HTR-8/SVneo (cell line): Measurements from ENCODE around the gene HOXA5.

Experiments
- DNase-seq: peaks from one replicate; pipeline ENCODE4 v3.0.0; 2011; ENCODE audit warnings: low spot score, mixed read lengths; ENCODE audit not compliant: insufficient read length
- FAIRE-seq: peaks from 2 replicates; lab custom pipeline; 2011; peaks lifted over from hg19 to GRCh38; lab: Jason Lieb, UNC

Gene HOXA5

GRCh38 chr7:27139334-27140125 lies 4.0 kb downstream of the HOXA5 start:
- no peak for FAIRE-seq
- DNase-seq: no peak

GRCh38 chr7:27138985-27139333 lies 4.5 kb downstream of the HOXA5 start:
- FAIRE-seq (no peak), DNase-seq (no peak)

GRCh38 chr7:27138472-27138871 lies 5.0 kb downstream of the HOXA5 start:
- no peak for FAIRE-seq
- DNase-seq: no peak

GRCh38 chr7:27137640-27138315 lies 5.7 kb downstream of the HOXA5 start:
- DNase-seq (no peak), FAIRE-seq (no peak)

- FAIRE-seq (no peak), DNase-seq (no peak)
Measured at GRCh38 chr7:27134392-27134791, 9.1 kb downstream of the HOXA5 start.

GRCh38 chr7:27133409-27134231 lies 9.9 kb downstream of the HOXA5 start:
- DNase-seq (no peak), FAIRE-seq (no peak)

GRCh38 chr7:27132978-27133377 lies 10.5 kb downstream of the HOXA5 start:
- FAIRE-seq: no peak
- DNase-seq: no peak

- DNase-seq: no peak
- no peak for FAIRE-seq
Measured at GRCh38 chr7:27132214-27132613, 11.3 kb downstream of the HOXA5 start.

GRCh38 chr7:27131390-27131819 lies 12.1 kb downstream of the HOXA5 start:
- no peak for DNase-seq
- no peak for FAIRE-seq

- peak; percentile 91 for FAIRE-seq
- DNase-seq: no peak
Measured at GRCh38 chr7:27130540-27131389, 12.7 kb downstream of the HOXA5 start, which contains the start of gene HOXA4. Gene HOXA4, minus strand, starts transcription at chr7:27130757. Its CDS starts 24 bp downstream, at chr7:27130733.

- no peak for DNase-seq
- no peak for FAIRE-seq
Measured at GRCh38 chr7:27129729-27130539, 13.5 kb downstream of the HOXA5 start.

GRCh38 chr7:27128776-27129728 lies 14.4 kb downstream of the HOXA5 start:
- DNase-seq (no peak), FAIRE-seq (peak; percentile 80)

- no peak for FAIRE-seq
- no peak for DNase-seq
Measured at GRCh38 chr7:27128034-27128433, 15.4 kb downstream of the HOXA5 start.

GRCh38 chr7:27126596-27127327 lies 16.7 kb downstream of the HOXA5 start:
- FAIRE-seq (no peak), DNase-seq (no peak)

- FAIRE-seq: no peak
- no peak for DNase-seq
Measured at GRCh38 chr7:27125986-27126394, 17.5 kb downstream of the HOXA5 start.

GRCh38 chr7:27124902-27125689 lies 18.4 kb downstream of the HOXA5 start:
- no peak for DNase-seq
- FAIRE-seq: peak; percentile 49
